ENCODE results near the gene EIF3K.

The EIF3K gene

GRCh38 chr19:38665219-38665931 is 46.4 kb downstream of the EIF3K start:
- in situ Hi-C loops (cut with HindIII; ENCODE audit: low sequenced_read_pairs): no loop called here

- in situ Hi-C loops (cut with HindIII; ENCODE audit: low sequenced_read_pairs): no loop called here
Observed at GRCh38 chr19:38665950-38666662, 47.1 kb downstream of the EIF3K start.

- in situ Hi-C loops (cut with HindIII; ENCODE audit: low sequenced_read_pairs): no loop called here
Observed at GRCh38 chr19:38666663-38667511, 47.9 kb downstream of the EIF3K start.

GRCh38 chr19:38667661-38668171 is 48.7 kb downstream of the EIF3K start:
- in situ Hi-C loops (cut with HindIII; ENCODE audit: low sequenced_read_pairs): no loop called here

- in situ Hi-C loops (cut with HindIII; ENCODE audit: low sequenced_read_pairs): no loop called here
Observed at GRCh38 chr19:38669552-38669951, 50.6 kb downstream of the EIF3K start.

- in situ Hi-C loops (cut with HindIII; ENCODE audit: low sequenced_read_pairs): no loop called here
Observed at GRCh38 chr19:38670921-38671398, 52.0 kb downstream of the EIF3K start.

GRCh38 chr19:38671654-38672053 is 52.7 kb downstream of the EIF3K start:
- in situ Hi-C loops (cut with HindIII; ENCODE audit: low sequenced_read_pairs): no loop called here

GRCh38 chr19:38673030-38673429 is 54.0 kb downstream of the EIF3K start:
- in situ Hi-C loops (cut with HindIII; ENCODE audit: low sequenced_read_pairs): no loop called here

- in situ Hi-C loops (cut with HindIII; ENCODE audit: low sequenced_read_pairs): no loop called here
Observed at GRCh38 chr19:38674388-38675171, 55.6 kb downstream of the EIF3K start.

- in situ Hi-C loops (cut with HindIII; ENCODE audit: low sequenced_read_pairs): no loop called here
Observed at GRCh38 chr19:38675611-38676010, 56.6 kb downstream of the EIF3K start.

- in situ Hi-C loops (cut with HindIII; ENCODE audit: low sequenced_read_pairs): no loop called here
Observed at GRCh38 chr19:38676023-38676877, 57.3 kb downstream of the EIF3K start.

- in situ Hi-C loops (cut with HindIII; ENCODE audit: low sequenced_read_pairs): no loop called here
Observed at GRCh38 chr19:38676878-38677646, 58.1 kb downstream of the EIF3K start.

- in situ Hi-C loops (cut with HindIII; ENCODE audit: low sequenced_read_pairs): no loop called here
Observed at GRCh38 chr19:38678217-38678890, 59.4 kb downstream of the EIF3K start.

- in situ Hi-C loops (cut with HindIII; ENCODE audit: low sequenced_read_pairs): no loop called here
Observed at GRCh38 chr19:38678891-38679494, 60.0 kb downstream of the EIF3K start.

- in situ Hi-C loops (cut with HindIII; ENCODE audit: low sequenced_read_pairs): no loop called here
Observed at GRCh38 chr19:38679839-38680238, 60.9 kb downstream of the EIF3K start.

- in situ Hi-C loops (cut with HindIII; ENCODE audit: low sequenced_read_pairs): no loop called here
Observed at GRCh38 chr19:38682195-38682867, 63.3 kb downstream of the EIF3K start.

GRCh38 chr19:38682872-38683392 is 63.9 kb downstream of the EIF3K start:
- in situ Hi-C loops (cut with HindIII; ENCODE audit: low sequenced_read_pairs): no loop called here
